SKM-1 (cell line): ENCODE results near the gene AMMECR1.
"Not testable (repeated sequence)": the region's sequence is repeated elsewhere in the genome, so short reads cannot be mapped to it uniquely, and the experiment has no call there.

Experiments
- DNase-seq: peaks from one replicate; lab custom pipeline; 2025; ENCODE audit not compliant: unreplicated experiment; lab: John Stamatoyannopoulos, UW

AMMECR1 gene

DNA sequence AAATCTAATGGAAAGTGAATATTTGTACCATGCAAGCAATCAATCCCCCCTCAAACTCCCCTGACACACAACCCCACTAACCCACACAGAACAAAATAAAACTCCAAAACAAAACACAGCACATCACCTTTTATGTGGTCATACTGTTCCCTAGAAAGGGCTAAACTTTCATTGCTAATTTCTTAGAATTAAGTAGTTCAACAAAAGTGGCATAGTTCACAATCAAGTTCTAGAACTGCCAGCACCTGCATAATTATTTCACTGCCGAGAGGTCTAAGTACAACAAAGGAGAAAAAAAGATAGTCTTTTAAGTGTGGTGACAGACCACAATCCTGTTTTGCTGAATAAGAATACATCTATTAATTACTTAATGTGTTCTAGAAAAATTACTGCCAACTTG is 58.8 kb downstream of the AMMECR1 start:
- DNase-seq: no peak

DNA sequence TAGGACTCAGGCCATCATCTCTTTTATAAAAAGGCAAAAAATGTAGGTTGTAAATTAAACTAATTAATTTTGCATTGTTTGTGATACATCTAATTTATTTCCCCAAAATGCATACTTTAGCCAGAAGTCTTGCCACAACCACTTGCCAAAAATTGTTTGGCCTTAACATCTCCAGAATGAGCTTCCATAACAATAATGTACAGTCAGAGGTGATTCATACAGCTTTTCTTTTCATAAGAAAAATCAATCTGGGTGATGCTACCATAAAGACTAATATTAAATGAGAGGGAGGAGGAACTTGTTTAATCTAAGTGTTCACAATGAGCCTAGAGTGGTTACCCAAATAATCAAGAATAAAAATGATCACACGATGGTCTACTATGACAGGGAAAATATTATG is 59.3 kb downstream of the AMMECR1 start:
- no peak for DNase-seq

DNA sequence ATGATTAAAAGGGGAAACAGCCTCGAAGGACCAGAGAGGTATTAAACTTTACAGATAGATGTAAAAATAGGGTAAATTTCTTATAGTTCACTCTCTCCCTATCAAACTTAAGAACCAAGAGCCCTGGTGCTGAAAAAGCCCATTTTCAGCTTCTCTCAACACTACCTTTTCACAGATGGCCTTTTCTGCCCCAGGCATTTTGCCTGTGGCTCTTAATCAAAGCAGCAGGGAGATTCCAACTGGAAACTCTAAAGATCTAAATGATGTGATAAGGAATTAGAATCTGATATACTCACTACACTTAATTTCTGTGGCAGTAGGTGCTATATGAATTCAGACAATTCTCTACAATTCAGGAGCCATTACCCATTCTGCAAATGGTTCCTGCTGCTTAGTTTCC is 60.0 kb downstream of the AMMECR1 start:
- no peak for DNase-seq

DNA sequence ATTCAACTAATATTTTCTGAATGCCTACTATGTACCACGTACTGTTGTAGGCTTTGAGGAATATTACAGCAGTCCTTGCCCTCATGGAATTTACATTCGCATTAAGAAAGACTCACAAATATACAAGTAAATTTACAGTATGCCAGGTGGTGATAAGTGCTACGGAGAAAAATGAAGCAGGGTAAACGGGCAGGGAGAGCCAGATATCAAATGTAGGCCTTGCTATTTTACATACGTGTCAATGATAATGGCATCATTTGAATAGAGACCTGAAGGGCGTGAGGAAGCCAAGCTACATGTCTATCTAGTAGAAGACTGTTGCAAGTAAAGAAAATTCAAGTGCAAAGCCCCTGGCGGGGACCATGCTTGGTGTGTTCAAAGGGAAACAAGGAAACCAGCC is 65.2 kb downstream of the AMMECR1 start:
- DNase-seq: no peak

DNA sequence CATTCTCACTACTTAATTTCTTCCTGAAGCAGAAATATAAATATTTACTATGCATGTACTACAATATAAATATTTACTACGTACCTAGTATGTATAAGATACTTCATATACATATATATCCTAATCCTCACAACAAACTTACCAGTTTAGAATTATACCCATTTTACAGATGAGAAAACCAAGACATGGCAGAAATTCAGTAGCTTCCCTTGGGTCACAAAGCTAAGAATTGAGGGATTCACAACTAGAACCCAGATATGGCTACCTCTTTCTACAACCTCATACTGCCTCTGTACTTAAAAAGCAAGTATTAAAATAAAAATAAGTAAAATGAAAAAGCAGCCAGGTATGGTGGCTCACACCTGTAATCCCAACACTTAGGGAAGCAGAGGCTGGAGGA is 65.9 kb downstream of the AMMECR1 start:
- no peak for DNase-seq

DNA sequence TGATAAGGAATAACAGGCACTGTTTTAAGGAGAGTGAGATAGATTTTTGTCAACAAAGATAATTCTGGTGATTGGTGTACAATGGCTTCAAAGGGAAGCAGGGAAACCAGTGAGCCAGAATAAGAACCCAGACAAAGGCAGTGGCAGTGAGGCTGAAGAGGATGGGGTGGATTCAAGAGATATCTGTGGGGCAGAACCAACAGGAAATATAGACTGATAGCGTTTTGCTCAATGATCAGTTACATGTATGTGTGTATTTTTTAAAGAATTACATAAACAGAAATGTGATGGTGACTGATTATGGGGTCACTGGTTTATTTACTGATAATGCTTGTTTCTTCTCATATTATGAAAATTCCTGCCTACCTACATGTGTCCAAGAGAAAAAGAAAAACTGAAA is 66.4 kb downstream of the AMMECR1 start:
- no peak for DNase-seq

DNA sequence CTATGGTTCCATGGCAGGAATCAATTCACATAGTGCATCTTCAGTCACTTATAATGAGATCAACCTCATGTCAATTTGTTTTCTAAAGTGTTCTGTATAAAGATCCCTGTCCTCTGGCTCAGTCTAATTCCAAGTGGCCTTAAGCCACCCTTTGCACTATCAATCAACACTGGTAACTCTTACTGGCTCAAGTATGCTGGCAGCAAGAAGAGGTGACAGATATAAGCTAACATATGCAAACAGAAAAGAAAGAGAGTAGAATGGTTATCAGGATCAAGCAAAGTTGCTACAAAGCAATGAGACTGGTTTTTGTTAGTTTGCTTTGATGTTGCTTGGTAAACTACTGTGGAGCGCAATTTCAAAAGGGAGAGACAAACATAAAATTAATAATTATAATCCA is 67.0 kb downstream of the AMMECR1 start:
- no peak for DNase-seq

DNA sequence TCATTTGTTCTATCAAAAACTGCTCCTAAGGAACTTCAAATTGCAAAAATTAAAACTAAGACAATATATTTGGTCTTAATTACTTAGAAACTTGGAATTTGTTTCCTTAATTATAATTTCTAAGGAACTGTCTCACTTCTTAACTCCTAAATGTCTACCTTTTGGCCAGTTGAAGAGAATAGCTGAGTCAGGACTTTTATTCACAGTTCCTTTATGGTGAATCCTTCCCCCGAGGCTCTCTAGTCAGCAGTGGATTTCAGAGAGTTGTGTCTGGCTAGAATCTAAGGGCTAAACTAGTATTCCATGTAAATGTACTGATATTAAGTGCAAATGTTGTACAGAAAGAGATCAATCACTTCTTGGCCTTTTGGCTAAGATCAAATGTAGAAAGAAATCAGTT is 69.3 kb downstream of the AMMECR1 start:
- no peak for DNase-seq

DNA sequence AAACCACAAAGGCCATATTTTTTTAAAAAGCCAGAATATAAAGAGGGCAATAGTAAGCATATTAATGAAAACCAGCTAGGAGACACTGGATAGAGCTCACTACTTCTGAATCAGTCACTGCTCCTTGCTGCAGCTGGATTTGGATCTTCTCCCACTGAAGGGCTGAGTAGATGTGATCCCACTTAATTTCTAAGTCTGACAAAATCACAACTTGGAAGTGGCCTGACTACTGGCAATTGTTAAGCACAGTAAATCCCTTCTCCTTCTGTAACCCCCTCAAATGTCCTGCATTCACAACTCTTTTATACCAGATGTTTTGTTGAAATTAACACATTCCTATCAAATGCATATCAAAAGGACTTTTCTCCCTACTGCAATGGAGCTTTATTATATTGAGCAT is 72.9 kb downstream of the AMMECR1 start:
- no peak for DNase-seq

DNA sequence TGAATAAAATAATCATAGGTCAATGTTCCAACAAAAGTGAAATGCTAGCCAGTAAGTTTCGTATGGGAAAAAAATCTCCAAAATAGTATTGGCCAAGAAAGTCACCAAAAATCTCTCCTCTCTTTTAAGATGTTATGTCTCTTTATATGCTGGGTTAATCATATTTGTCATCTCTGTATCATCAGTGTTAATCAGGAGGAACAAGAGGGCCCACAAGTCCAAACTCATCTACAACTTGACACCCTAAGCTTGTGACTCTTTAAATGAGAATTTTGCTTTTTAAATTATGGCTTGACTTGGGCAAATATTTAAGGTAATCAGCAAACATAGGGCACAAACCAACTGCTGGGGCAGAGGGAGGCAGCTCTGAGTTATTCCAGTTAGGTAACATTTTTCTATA is 75.5 kb downstream of the AMMECR1 start:
- DNase-seq: no peak

DNA sequence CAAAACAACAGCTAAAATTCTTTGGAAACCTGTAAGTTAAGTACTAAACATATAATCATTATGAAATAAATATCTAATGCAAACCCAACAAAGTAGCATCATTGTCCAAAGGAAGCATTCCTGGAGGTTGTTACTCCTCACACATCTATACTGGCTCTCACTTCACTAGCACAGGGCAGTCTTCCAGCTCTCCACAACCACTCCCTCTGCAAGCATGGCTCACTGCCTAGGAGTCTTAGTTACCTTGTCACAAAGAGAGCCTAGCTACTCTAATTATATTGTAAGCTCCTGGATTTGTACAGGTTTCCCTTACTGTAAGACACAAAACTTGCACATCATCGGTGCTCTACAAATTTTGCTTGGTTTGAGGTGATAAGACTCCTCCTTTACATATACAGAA is 76.1 kb downstream of the AMMECR1 start:
- DNase-seq: no peak

DNA sequence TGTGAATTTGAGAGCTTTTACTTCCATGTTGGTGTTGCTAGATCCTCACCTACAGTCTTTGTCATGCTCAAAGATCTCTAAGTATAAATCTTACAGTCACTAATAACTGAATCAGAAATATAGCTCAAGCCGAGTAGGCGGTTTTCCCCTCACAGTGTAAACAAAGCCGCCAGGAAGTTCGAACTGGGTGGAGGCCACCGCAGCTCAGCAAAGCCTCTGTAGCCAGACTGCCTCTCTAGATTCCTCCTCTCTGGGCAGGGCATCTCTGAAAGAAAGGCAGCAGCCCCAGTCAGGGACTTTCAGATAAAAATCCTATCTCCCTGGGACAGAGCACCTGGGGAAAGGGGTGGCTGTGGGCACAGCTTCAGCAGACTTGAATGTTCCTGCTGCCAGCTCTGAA is 79.6 kb downstream of the AMMECR1 start:
- DNase-seq: not testable (repeated sequence)

DNA sequence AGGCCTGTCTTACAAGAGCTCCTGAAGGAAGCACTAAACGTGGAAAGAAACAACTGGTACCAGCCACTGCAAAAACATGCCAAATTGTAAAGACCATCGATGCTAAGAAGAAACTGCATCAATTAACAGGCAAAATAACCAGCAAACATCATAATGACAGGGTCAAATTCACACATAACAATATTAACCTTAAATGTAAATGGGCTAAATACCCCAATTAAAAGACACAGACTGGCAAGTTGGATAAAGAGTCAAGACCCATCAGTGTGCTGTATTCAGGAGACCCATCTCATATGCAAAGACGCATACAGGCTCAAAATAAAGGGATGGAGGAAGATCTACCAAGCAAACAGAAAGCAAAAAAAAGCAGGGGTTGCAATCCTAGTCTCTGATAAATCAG is 86.4 kb downstream of the AMMECR1 start:
- not testable (repeated sequence) for DNase-seq

DNA sequence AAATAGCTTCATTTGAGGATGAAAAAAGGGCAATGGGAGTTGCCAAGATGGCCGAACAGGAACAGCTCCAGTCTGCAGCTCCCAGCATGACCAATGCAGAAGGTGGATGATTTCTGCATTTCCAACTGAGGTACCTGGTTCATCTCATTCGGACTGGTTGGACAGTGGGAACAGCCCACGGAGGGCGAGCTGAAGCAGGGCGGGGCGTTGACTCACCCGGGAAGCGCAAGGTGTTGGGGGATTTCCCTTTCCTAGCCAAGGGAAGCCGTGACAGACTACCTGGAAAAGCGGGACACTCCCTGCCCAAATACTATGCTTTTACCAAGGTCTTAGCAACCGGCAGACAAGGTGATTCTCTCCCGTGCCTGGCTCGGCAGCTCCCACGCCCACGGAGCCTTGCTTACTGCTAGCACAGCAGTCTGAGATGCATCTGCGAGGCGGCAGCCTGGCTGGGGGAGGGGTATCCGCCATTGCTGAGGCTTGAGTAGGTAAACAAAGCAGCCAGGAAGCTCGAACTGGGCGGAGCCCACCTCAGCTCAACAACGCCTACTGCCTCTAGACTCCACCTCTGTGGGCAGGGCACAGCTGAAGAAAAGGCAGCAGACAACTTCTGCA is 88.3 kb downstream of the AMMECR1 start:
- not testable (repeated sequence) for DNase-seq

DNA sequence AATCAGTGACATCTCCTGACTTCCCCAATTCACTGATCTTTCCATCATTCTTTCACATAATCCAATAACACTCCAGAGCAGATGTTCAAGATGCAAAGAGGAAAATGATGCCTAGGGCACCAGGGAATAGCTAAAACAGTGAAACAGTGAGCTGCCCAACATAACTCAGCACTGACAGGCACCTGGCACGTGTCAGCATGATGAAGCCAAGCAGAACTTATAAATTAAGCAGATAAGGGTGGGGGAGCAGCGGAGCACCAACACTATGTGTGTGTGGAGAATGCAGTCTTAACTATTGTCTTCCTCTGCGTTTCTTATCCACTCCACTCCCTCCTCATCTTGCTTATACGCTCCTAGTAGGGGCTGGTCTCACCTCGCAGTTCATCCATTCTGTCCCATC is 89.4 kb downstream of the AMMECR1 start:
- DNase-seq: no peak

DNA sequence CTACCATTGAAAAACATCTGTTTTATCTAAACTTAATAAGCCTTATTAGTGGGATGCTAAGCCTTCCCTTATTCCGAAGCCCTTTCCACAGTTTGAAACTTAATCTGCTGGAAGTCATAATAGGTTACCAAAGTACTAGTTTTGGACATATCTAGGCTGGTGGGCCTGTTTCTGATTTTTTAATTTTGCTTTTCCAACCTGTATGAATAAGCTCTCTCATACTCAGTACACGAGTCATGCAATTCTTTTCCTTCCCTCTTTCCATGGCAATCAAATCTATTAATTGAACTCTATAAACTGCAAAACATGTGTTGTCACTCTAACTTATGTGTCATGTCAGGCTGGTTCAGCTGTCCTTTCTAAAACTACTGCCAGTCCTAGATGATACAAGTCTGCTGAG is 91.0 kb downstream of the AMMECR1 start:
- DNase-seq: no peak

DNA sequence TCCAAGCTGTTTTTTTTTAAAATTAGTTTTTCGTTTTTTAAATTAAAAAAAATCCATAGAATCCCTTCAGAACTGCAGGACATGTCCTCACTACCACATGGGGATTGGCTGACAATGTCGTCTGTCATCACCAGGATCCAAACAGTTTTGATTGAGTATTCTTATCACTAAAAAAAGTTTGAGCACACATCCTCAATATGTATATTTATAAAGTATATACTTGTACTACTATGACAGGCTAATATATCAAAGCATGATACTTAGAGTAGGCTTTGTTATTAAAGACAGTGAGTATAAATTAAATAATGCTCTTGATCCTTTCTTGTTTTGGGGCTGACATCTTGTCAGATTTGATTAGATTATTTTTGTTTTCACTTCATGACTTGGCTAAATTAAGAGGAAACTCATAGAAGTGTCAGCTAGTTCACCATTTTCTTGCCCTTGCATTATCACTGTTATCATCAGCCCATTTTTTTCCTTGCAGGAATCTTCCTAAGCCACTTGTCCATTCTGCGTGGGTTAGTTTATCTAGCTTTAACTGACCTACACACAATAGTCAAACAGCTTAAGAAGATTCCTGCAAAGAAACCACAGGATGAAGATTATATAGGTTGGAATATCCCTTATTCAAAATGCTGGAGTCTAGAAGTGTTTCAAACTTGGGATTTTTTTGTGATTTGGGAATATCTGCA is 92.8 kb downstream of the AMMECR1 start:
- no peak for DNase-seq

DNA sequence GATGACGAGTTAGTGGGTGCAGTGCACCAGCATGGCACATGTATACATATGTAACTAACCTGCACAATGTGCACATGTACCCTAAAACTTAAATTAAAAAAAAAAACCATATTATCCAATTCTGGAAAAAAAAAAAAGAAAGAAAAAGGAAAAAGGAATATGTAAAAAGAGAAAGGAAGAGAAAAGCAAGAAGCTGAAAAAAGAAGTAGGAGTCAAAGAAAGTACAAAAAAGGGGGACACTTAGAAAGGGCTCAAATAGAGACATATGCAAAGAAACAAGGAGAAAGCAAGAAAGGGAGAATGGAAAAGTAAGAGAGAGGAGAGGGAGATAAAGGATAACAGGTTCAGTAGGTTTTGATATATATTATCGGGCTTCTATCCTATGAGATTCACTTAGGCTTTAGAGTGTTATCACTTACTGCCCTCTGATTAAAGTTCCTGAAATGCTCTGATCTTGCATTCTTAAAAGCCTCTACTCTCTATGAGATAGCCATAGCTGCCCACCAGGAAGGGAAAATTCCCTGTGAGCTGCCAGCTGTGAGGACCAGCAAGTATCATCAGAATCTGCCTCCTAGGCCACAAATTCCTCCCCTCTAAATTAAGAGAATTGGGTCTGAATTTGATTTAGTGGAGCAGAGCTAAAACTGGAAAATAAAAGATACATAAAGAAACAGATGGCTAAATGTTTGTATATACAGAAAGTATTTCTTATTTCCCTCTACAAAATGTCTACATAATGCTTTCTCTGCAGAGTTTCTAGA is 95.2 kb downstream of the AMMECR1 start:
- no peak for DNase-seq

DNA sequence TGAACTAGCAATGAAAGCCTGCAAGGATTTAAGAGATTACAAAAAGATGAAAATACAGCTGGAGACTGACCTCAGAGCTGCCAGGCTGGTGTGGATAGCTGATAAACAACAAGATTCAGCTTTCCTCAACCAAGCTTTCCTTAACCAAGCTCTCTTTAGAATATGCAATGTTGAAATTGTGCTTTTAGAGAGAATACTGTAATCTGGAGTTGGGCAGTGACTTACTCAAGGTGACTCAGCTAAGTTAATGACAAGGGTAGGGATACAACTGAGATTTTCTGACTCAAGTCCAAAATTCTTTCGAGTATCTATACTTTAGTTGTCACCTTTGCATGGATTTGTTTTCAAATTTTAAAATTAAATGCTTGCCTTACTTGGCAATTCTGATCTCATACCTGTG is 98.0 kb downstream of the AMMECR1 start:
- DNase-seq: no peak

DNA sequence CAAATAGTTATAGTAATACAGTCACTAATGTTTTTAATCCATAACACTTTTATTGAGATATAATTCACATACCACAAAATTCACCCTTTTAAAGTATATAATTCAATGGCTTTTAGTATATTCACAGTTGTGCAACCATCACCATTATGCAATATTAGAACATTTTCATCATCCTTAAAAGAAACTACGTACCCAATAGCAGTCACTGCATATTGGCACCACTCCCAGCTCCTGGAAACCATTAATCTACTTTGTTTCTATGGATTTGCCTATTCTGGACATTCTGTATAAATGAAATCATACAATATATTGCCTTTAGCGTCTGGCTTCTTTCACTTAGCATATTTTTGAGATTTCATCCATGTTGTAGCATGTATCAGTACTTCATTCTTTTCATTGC is 99.3 kb downstream of the AMMECR1 start:
- DNase-seq: no peak

DNA sequence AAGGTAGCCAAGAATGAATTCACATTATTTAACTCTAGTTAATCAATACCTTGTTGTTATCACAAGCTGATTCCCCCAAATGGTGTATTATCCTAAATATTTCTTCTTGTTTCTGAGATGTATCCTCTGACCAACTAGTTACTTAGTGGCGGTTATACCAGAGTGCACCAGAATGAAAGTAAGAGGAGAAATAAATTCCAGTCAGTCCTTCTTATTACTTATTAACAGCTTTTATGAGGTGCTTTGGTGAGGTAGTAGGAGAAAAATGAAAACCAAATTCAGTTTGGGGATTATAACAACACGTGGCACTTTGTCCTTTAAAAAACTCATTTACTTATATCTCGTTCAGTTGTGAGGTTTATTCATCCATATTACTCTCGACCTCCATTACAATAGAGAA is 101.9 kb downstream of the AMMECR1 start:
- DNase-seq: no peak

DNA sequence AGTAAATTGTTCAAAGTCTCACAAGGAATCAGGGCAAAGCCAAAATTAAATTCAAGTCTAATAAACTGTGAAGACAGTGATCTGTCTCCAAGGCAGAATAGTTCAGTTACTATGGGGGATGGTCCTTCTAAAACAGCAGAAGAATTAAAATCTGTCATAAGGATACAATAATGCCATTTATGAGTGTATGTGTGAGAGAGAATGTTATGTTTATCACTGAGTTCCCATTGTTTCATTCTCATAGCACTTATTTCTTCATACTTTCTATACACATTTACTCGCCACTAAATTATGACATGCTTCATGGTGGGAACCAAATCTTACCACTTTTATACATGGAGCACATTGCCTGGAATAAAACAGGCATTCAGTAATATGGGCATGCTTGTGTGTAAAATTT is 102.5 kb downstream of the AMMECR1 start:
- no peak for DNase-seq
